ENCODE measurements around the gene GABARAPL2. TPM values are rescaled to one million over a fixed set of nuclear protein-coding genes. Genes with fewer than 3 reads are reported as not detected.

The GABARAPL2 gene
- total RNA-seq, 1 donor from 2014 or later, result 105 TPM

Other genes starting within 250 kb of the GABARAPL2 start
- gene CFDP1, start 132.9 kb upstream of the GABARAPL2 start, total RNA-seq, result 55.5 and 61.6 TPM in 2 replicates
- gene TMEM170A, start 101.7 kb upstream of the GABARAPL2 start, total RNA-seq, result 8.2 and 15.0 TPM in 2 replicates
- 0.29 and 0.94 TPM in 2 replicates for gene CHST6, start 70.9 kb upstream of the GABARAPL2 start, total RNA-seq
- gene CHST5, start 30.3 kb upstream of the GABARAPL2 start, total RNA-seq, result not detected in 2 replicates
- 10.4 and 10.6 TPM in 2 replicates for gene TMEM231, start 10.1 kb upstream of the GABARAPL2 start, total RNA-seq
- gene ADAT1, start 56.9 kb downstream of the GABARAPL2 start, total RNA-seq, result 28.9 and 33.4 TPM in 2 replicates
- 174 and 179 TPM in 2 replicates for gene KARS1, start 81.3 kb downstream of the GABARAPL2 start, total RNA-seq
- gene TERF2IP, start 81.4 kb downstream of the GABARAPL2 start, total RNA-seq, result 106 and 111 TPM in 2 replicates
- gene CPHXL2, start 110.6 kb downstream of the GABARAPL2 start, total RNA-seq, result not detected in 2 replicates
- not detected in 2 replicates for gene DUXB, start 135.1 kb downstream of the GABARAPL2 start, total RNA-seq
- 0.47 TPM in 1 of 2 replicates, not detected in the other for gene CPHXL, start 160.1 kb downstream of the GABARAPL2 start, total RNA-seq

Data from myocyte (in vitro differentiated cells).